IMR-90 (cell line): ENCODE results near the gene SLC39A11.

Experiments
- CEBPB ChIP-seq: IDR thresholded peaks from 2 replicates; pipeline ENCODE4 v1.6.1; 2012; ENCODE audit warnings: low read depth, low read length, improper control_type of control experiment
- CTCF ChIP-seq: conservative IDR thresholded peaks from 2 replicates; pipeline ENCODE4 v1.5.1; 2012; ENCODE audit warnings: mild to moderate bottlenecking, low read depth, low read length, improper control_type of control experiment
- MAFK ChIP-seq: IDR thresholded peaks from 2 replicates; pipeline ENCODE4 v1.6.1; 2012; ENCODE audit warnings: low read depth, low read length, improper control_type of control experiment
- MXI1 ChIP-seq: IDR thresholded peaks from 2 replicates; pipeline ENCODE4 v1.6.1; 2012; ENCODE audit warnings: low read depth, mild to moderate bottlenecking, low read length, moderate library complexity, borderline replicate concordance
- POLR2A ChIP-seq: IDR thresholded peaks from 2 replicates; pipeline ENCODE4 v1.6.1; 2012; ENCODE audit warnings: mild to moderate bottlenecking, low read depth, low read length
- RAD21 ChIP-seq: IDR thresholded peaks from 2 replicates; pipeline ENCODE4 v1.6.1; 2012; ENCODE audit warnings: low read length, improper control_type of control experiment
- RCOR1 ChIP-seq: IDR thresholded peaks from 2 replicates; pipeline ENCODE4 v1.6.1; 2012; ENCODE audit warnings: mild to moderate bottlenecking, low read length, improper control_type of control experiment; ENCODE audit not compliant: insufficient replicate concordance
- RFX5 ChIP-seq: IDR thresholded peaks from 2 replicates; pipeline ENCODE4 v1.8.0; 2012; ENCODE audit warnings: low read depth, mild to moderate bottlenecking, low read length, moderate library complexity
- SMC3 ChIP-seq: fragments of 150-350 bp; IDR thresholded peaks from 2 replicates; pipeline ENCODE4 v1.6.1; 2016; ENCODE audit warnings: low read depth, mild to moderate bottlenecking, antibody characterized with exemption, low read length, moderate library complexity
- USF2 ChIP-seq: fragments of 150-350 bp; IDR thresholded peaks from 2 replicates; pipeline ENCODE4 v1.6.1; 2017; ENCODE audit warnings: mild to moderate bottlenecking, antibody characterized with exemption, low read length, low read depth

- no peak for TF ChIP-seq MXI1
- TF ChIP-seq CEBPB, result no peak
- TF ChIP-seq POLR2A, result no peak
- TF ChIP-seq CTCF, result no peak
- TF ChIP-seq MAFK, result no peak
- no peak for TF ChIP-seq RFX5
- TF ChIP-seq RCOR1, result no peak
- TF ChIP-seq RAD21, result no peak
- no peak for TF ChIP-seq SMC3
- no peak for TF ChIP-seq USF2
Measured at GRCh38 chr17:73089322-73090317, 2.9 kb downstream of the SLC39A11 start.
